HG02571 (cell line): ENCODE results near the gene RFXAP.
"Not testable (repeated sequence)": the region's sequence is repeated elsewhere in the genome, so short reads cannot be mapped to it uniquely, and the experiment has no call there.

Experiments used
- ATAC-seq: cut with Tn5 transposase; IDR thresholded peaks from one replicate; pipeline ENCODE4 v1.9.1; 2021; ENCODE audit warnings: mild to moderate bottlenecking, moderate library complexity; ENCODE audit not compliant: unreplicated experiment

The RFXAP gene, protein sequence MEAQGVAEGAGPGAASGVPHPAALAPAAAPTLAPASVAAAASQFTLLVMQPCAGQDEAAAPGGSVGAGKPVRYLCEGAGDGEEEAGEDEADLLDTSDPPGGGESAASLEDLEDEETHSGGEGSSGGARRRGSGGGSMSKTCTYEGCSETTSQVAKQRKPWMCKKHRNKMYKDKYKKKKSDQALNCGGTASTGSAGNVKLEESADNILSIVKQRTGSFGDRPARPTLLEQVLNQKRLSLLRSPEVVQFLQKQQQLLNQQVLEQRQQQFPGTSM

DNA sequence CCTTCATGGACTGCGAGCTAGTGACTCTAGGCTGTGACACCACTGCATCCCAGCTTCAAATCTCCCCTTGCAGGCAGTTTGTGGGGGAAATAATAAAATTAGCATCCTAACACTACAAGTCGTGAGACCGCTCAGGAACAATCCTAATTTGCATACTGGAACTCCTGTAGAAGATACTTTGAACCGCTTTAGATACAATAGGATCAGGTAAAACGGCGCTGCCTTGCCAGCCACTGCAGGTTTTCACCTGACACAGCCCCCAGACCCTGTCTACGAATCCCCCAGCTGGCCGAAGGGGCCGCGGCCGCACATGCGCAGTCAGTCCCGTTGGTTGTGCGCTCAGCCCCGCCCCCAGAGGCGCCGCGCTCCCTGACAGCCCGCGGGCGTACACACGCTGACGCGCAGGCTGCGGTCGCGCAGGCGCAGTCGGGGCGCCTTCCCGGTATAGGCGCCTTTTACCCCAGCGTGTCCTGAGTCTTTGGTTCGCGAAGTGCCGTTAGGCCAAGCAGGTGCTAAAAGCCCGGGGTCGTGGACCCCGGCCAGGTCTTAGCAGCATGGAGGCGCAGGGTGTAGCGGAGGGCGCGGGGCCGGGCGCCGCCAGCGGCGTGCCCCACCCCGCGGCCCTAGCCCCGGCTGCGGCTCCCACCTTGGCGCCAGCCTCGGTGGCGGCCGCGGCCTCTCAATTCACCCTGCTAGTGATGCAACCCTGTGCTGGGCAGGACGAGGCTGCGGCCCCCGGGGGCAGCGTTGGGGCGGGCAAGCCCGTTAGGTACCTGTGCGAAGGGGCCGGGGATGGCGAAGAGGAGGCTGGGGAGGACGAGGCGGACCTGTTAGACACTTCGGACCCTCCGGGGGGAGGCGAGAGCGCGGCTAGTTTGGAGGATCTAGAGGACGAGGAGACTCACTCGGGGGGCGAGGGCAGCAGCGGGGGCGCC is at the start of gene RFXAP:
TSS of gene RFXAP (plus strand) at position 419 of the 935 bp plus-strand sequence. CDS start at position 555, 136 bp downstream.
- peak; percentile 88 for ATAC-seq

DNA sequence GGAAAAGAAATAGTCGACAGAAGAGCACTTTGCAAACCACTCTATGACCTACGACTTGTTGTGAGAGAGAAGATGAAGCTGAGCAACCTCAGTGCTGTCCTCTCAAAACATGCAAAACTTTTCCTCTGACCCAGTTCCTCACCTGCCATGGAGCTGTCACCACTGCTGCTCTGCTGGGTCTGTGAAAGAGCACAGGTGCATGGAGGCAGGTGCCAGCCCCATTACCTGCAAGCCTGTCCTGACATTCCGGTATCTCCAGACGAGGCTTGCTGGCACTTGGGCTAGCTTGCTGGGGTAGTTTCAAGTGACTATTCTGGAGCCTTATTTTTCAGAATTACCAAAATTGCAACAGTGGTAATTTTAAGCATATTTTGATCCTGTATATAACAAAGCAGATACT is 49.5 kb upstream of the RFXAP start:
- no peak for ATAC-seq

DNA sequence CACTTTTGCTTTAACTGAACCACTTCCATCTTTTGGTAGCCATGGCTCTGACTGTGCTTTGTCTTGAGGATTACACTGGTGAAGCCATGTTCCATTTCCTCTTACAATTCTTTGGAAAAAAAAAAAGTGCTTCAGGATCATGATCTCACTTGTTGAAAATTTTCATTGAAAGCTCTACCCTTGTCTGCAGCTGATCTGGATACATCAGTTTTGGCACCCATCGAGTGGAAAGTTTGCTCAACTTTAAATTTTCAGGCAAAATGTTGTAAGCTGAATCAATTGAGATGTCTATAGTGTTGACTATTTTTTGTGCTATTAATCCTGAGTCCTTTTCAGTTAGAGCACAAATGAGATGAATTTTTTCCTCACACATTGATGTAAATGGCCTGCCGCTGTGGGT is 48.3 kb upstream of the RFXAP start:
- ATAC-seq, result no peak

DNA sequence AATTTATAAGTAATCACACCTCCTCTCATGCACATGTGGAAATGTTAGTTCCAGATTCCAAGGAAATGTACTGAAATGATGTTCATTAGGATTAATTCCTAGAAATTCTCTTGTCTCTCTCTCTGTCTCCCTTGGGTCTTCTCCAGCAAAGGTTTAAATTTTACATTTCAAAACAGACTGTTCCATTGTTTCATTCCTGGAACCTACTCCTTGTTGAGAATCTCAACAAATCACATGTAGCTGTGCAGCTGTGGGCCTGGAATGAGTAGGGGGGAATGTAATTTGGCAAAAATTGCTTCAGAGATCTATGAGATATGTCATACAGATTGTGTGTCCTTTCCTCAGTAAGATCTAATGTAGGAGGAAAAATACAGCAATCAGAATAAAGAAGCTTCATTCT is 46.2 kb upstream of the RFXAP start:
- no peak for ATAC-seq

DNA sequence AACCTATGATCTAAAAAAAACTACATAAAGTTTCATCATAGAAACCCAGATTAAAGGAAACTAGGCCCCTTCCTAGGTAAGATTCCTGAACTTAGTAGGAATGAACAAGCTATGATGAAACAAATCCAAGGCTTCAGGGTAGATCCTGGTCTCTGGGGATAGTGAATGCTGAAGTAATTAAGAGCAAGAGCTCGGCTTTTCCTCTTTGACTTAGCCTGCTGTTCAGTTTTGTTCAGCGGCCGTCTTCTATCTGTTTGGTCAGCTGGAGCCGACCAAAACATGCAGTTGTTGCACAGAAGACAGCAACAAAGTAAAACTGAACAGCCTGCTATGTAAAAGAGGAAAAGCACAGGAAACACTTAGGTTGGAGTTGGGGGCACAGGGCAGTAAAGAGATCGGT is 44.1 kb upstream of the RFXAP start:
- ATAC-seq, result no peak

DNA sequence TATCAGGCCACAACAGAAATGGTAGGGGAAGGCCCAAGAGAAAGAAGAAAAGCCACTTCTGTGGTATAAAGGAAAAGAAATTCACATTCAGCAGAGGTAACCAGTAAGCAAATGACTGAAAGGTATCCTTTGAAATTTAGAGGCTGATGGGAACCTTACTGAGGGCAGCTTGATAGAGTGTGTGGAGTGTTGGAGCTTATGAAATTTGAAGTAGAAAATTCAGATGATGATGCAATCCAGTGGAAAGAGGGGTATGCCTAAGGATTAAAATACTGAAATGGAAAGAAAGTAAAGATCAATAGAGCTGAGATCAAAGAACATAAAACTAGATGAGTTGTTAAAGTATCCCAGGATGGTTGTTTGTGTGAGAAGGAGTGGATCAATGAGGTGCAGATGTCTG is 42.8 kb upstream of the RFXAP start:
- ATAC-seq, result no peak

DNA sequence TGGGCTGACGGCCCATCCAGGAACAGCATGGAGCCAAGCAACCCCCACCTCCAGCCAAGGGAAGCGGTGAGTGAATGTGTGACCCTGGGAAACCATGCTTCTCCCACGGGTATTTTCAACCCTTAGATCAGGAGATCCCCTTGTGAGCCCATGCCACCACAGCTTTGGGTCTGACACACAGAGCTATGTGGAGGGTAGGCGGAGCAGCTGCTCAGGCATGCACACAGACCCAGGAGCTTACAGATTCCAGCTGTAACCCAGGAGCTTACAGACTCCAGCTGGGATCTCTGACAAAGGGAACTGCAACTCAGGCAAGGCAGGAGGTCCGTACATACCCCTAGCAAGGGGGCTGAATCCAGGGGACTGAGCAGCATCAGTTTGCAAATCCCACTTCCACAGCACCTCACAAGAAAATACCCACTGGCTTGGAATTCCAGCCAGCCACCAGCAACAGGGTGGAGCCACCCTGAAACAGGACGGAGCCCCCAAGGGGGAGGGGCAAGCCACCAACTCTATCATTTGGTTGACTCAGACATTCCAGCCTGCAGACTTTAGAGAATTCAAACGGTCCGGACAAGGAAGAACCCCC is 40.8 kb upstream of the RFXAP start:
- ATAC-seq, result no peak

DNA sequence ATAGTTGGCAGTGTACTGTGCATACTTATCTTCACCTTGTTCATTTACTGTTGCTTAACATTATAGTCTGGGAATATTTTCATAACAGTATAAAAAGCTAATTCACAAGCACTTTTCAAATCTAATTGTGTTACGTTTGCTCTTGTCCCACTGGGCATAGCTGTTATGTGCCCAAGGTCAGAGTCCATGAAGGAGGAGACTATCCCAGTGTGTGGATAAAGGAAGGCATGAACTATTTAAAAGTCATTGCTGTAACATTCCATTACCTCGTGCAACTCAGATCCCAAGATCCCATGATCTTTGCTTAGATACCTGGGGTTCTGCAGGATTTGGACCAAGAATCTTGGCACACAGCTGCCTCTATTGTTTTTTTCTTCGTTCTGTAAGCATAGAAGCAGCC is 35.1 kb upstream of the RFXAP start:
- no peak for ATAC-seq

DNA sequence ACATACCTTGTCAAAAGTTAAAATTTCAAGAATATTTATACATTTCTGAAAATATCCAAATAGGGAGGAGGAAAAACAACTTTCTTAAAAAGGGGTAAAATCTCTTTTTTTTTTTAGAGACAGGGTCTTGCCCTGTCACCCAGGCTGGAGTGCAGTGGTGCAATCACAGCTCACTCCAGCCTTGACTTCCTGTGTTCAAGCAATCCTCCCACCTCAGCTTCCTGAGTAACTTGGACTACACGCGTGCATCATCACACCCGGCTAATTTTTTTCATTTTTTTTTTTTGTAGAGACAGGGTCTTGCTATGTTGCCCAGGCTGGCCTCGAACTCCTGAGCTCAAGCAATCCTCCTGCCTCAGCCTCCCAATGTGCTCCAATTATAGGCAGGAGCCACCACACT is 32.8 kb upstream of the RFXAP start:
- not testable (repeated sequence) for ATAC-seq

DNA sequence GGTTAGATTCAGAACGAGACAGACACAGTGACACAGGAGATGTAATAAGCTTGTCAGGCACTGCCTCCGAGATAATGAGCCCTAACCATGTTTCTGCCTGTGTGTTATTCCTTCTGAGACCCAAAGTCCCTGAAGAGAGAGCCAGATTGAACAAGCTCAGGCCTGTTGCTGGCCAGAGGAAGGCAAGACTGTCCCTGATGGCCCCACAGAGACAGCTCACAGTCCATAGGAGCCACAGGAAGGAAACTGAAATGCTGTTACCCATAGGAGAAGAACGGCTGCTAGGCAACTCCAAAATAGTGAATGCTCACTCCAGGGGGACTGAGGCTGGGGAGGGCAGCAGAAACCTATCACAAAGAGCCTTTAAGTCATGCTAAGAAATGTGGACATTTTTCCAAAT is 31.8 kb upstream of the RFXAP start:
- no peak for ATAC-seq

DNA sequence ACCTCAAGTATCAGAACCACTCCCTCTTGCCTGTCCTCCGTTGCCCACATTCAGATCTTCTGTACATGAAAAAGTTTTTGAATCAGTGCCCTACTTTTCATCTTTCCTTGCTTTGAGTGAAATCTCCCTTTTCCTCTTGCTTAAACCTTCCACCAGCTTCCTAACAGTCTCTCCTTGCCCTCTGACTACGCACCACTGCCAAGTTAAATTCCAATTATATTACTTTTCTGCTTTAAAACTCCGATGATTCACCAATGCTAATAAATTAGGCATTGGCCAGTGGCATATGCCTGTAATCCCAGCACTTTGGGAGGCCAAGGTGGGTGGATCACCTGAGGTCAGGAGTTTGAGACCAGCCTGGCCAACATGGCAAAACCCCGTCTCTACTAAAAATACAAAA is 30.7 kb upstream of the RFXAP start:
- no peak for ATAC-seq

DNA sequence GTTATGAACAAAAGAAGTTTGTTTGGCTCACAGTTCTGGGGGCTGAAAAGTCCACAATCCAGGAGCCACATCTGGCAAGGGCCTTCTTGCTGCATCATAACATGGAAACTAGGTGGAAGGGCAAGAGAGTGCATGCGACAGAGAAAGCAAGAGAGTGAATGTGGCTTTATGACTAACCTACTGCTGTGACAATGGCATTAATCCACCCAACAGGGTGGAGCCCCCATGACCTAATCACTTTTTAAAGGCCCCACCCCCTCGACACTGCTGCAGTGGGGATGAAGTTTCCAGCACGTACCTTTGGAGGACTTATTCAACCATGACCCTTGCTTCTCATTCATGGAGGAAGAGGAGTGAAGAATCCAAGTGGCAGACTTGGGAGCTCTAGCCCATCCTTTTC is 30.0 kb upstream of the RFXAP start:
- ATAC-seq, result no peak

DNA sequence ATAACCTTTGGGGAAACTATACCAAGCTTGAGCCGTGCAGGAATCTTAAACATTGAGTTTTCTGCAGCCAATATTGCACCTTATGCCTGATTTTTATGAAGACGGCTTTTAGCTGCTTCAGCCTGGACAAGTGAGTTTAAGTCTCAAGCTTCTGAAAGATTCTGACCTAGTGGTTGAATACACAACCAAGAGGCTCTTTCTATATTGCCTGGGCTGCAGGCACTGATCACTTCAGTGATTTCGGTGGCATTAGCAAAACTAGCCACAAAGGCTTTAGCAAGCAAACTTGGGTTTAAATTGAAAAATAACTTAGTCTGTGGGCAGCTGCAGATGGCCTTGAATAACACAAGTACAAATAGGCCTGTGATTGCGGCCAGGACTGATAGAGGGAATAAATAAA is 29.3 kb upstream of the RFXAP start:
- ATAC-seq, result no peak

DNA sequence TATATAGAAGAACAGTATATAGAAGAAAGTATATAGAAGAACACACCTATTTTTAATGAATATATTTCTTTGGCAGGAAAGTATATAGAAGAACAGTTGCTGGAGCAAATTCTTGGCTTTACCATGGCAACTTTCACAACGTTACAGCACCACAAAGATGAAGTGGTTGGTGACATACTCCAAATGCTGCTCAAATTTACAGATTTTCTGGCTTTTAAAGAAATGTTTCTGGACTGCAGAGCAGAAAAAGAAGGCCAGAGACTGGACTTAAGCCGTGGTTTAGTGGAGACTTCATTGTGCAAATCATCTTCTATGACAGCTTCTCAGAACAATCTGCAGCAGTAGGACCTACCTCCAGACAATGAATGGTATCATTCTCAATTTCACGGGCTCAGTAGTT is 24.3 kb upstream of the RFXAP start:
- ATAC-seq, result no peak

DNA sequence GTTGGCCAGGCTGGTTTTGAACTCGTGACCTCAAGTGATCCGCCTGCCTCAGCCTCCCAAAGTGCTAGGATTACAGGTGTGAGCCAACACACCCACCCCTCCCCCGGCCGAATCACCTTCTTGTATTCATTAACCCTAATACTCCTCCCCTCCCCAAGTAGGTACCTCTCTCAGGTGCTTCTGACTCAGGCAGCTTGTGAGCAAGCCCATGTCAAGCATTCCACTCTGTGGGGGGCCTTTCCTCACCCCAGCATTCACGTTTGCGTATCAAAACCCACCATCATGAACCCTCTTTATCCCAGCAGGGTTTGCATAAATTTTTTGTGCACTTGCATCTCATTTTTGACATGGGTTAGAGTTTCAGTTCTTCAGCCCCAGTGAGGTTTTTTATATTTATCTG is 23.6 kb upstream of the RFXAP start:
- no peak for ATAC-seq

DNA sequence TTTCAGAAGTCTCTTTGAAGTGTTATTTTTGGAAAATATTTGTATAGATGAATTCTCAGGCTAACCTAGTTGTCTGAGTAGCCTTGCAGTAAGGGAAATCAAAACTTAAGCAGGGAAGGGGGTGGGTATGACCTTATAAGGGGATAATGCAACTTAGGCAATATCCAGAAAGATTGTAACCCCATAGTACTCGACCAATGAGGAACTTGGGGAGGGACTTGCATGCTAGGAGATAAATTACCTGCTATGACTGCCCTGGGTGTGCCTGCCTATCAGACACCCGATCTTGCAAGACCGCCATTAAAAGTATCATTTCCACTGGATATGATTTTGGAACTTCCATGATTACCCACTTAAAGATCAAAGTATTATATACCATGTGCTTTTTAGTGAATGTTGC is 23.0 kb upstream of the RFXAP start:
- no peak for ATAC-seq

DNA sequence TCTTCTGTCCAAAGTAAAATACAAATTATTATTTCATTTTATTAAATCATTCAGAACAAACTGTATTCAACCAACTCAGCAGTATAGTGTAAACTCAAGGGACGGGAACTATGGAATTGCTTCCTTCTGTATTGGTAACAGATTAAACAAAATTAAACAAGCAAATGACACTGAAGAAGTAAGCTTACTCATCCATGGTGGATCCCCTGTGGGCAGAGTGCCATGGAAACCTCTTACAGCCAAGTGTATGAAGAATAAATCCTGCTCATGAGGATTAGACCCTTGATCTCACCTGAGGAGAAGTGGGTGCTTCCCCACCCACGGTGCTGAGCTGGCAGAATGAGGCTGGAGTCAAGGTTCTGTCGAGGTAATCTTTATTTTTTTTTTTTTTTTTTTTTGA is 18.0 kb upstream of the RFXAP start:
- no peak for ATAC-seq

DNA sequence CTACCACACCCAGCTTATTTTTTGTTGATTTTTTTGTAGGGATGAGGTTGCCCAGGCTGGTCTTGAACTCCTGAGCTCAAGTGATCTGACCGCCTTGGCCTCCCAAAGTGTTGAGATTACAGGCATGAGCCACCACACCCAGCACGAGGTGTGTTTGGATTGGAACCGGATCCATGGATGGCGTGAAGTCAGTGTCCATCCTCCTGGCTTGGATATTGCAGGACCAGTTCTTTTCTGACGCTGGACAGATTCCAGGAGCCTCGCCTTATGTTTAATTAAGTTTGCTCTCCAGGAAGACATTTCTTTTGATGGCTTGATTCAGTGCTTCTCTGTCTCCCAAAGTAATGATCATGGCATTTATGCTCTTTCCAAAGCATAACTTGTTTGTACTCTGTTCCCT is 14.4 kb upstream of the RFXAP start:
- no peak for ATAC-seq

DNA sequence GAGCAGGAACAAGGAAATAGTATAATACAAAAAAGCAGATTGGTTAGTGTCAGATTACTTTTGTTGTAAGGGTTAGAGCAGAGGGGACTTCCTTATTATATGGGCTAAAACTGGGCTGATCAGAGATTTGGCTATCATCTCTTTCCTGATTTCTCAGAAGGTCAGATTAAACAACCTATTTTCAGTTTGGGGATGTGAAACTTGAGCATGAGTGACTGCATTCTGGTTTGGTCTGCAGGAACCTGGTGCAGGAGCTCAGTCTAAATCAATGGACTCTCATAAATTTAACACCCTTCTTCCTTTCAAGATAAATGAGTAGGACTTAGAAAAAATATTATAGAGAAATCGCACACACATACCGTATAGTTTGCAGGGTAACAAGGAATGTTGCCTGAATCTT is 12.9 kb upstream of the RFXAP start:
- ATAC-seq, result no peak

DNA sequence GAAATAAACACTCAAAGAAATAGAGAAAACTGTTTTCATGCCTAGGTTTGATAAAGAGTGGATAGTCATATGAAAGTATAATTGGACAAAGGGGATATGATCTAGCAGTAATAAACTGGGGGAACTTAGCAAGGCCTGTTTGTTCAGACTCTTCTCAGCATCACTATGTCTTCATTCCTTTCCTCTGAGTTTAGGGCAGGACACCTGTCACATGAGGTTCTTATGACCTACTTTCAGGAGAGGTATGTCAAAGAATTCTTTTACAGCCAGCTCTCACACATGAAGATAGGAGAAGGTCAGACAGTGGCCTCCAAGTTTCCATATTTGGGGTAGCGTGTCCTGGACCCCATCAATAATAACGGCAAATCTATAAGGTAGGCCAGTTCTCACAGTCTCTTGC is 11.4 kb upstream of the RFXAP start:
- no peak for ATAC-seq

DNA sequence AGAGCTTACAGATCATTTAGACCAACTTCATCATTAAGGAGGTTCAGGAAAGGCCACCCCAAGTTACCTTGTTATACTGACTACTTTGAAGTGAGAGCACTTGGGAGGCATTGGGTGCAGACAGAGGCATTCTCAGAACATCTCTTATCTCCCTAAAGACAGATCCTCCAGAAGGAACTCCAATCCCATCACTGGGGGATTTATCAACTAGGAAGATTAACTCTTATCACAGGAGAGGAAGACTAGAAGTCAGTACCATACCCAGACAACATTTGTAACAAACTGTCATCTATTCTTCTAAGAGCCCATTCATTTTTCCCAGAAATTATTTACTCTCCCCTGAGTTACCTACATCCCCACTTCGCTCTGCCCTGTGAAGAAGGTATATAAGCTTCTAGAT is 5.8 kb upstream of the RFXAP start:
- ATAC-seq, result no peak

DNA sequence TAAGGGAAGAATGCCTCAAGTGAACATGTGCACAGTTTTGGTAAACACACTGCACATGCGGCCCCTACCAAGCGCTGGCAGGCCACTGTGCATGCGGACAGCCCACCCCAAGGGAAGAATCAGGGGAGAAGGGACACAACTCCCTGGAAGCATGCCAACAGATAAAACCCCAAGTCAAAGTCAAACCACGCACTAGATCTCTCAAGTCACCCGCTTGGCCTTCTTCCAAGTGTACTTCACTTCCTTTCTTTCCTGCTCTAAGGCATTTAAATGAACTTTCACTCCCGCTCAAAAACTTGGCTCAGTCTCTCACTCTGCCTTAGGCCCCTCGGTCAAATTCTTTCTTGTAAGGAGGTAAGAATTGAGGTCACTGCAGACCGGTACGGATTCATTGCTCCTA is 4.6 kb upstream of the RFXAP start:
- no peak for ATAC-seq
